Right lobe of liver (tissue), 4 donors: ENCODE results near the gene HCN1.

Experiments
- POLR2A ChIP-seq: fragments of 450-650 bp; IDR thresholded peaks from one replicate; pipeline ENCODE4 v1.6.1; 2017; ENCODE audit warnings: antibody characterized with exemption, mild to moderate bottlenecking
- TF ChIP-seq, protein P1 (sequence below), 4 donors: fragments of 200-600 bp in 3 of 4; fragments of 450-650 bp in 1 of 4; IDR thresholded peaks; one replicate each; pipeline versions ENCODE4 v1.5.1 to v1.8.0; 2016 to 2022; ENCODE audit warnings: antibody characterized with exemption in 4 of 4, mild to moderate bottlenecking in 2 of 4
- donor health status: DM: no; HTN: no; CAD: no.
- donor health status: DM: no; HTN: no; CAD: no.
- donor health status: DM: no; HTN: yes; CAD: no.

DNA sequence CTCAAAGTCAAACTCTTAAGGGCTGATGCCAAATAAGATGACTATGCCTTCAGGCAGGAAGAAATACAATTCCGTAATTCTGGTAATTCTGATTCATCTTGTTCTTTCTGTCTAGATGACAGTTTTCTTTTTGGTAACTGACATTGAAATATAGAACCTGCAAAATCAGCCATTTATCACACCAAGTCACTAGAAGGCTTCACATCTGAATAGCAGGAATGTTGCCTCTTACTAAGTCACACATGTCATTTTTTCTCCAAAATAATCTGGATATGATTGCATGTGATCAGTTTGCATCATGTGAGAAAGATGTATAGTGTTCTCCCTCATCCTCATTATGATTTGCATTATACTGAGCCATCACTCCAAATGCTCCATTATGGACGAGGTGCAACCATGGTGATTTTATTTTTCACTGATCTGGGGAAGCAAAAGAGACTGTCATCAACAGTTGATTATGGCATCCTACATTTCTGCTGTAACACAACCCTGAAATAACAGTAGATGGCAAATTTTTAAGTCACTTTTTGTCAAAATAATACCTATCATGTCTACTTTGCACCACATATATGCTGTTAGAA, 69.0 kb downstream of the HCN1 start:
- TF ChIP-seq, protein P1, sequence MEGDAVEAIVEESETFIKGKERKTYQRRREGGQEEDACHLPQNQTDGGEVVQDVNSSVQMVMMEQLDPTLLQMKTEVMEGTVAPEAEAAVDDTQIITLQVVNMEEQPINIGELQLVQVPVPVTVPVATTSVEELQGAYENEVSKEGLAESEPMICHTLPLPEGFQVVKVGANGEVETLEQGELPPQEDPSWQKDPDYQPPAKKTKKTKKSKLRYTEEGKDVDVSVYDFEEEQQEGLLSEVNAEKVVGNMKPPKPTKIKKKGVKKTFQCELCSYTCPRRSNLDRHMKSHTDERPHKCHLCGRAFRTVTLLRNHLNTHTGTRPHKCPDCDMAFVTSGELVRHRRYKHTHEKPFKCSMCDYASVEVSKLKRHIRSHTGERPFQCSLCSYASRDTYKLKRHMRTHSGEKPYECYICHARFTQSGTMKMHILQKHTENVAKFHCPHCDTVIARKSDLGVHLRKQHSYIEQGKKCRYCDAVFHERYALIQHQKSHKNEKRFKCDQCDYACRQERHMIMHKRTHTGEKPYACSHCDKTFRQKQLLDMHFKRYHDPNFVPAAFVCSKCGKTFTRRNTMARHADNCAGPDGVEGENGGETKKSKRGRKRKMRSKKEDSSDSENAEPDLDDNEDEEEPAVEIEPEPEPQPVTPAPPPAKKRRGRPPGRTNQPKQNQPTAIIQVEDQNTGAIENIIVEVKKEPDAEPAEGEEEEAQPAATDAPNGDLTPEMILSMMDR (IDR thresholded peaks at IDR 0.05): no peak
- TF ChIP-seq POLR2A: no peak
